Measurements from ENCODE around the gene RPRD1A.

GRCh38 chr18:36028859-36029258 lies 38.5 kb downstream of the RPRD1A start:
- TF ChIP-seq, protein P1, sequence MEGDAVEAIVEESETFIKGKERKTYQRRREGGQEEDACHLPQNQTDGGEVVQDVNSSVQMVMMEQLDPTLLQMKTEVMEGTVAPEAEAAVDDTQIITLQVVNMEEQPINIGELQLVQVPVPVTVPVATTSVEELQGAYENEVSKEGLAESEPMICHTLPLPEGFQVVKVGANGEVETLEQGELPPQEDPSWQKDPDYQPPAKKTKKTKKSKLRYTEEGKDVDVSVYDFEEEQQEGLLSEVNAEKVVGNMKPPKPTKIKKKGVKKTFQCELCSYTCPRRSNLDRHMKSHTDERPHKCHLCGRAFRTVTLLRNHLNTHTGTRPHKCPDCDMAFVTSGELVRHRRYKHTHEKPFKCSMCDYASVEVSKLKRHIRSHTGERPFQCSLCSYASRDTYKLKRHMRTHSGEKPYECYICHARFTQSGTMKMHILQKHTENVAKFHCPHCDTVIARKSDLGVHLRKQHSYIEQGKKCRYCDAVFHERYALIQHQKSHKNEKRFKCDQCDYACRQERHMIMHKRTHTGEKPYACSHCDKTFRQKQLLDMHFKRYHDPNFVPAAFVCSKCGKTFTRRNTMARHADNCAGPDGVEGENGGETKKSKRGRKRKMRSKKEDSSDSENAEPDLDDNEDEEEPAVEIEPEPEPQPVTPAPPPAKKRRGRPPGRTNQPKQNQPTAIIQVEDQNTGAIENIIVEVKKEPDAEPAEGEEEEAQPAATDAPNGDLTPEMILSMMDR (IDR thresholded peaks at IDR 0.05): no peak
- no peak for TF ChIP-seq POLR2A (IDR thresholded peaks at IDR 0.05)

All from testis (tissue), 2 donors.